Measurements from ENCODE around the gene SLC8A1. TPM values are rescaled to one million over a fixed set of nuclear protein-coding genes. Genes with fewer than 3 reads are reported as not detected.

SLC8A1 gene
- total RNA-seq, 1 experiment from 2014 or later = 0.43 TPM

DNA sequence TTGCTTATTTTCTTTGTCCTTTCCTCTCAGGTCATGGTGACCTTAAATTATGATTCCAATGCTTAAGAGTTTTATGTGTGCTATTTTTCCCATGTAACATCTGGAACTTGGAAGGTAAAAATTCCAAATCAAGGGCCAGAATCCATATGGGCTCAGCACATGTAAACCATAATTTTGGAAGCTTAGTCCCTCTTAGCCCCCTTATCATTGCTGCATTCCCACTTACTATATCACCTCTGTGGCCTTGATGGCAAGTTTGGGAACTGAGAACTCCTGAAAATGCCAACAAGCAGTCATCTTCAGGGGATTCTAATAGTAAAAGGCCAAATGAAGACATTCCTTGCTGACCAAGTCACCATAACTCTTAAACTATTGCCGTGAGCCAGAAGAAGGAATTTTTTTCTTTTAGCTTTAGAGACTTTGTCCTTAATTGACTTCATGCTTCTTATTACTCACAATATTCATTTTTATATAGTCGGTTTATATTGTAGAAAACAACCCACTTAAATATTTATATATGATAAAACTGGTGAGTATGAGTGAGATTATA lies 251.4 kb downstream of the SLC8A1 start:
- no peak overlapping the region for H3K27ac Mint-ChIP-seq (ENCODE audit: unreplicated experiment)
- POLR2A ChIA-PET = no interaction called here
- intact Hi-C loops (cut with micrococcal nuclease; ENCODE audit: unreplicated experiment) = no loop called here

DNA sequence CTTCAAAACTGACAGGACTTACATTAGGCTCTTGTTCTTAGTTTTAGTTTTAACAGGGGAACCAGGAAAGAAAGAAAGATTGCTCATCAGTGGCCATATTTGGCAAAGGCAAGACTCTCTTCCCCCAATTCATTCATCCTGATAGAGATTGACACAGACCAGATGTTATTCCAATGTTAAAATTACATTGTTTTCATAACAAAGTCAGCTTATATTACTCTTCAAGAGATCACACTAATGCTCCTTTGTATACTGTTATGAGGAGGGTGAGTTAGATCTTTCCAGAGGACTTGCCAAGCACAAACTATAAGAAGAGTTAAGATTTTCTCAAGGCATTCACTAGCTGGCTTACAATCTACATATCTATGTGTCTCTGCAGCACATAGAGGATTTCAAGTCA lies 252.1 kb downstream of the SLC8A1 start:
- TF ChIP-seq, protein P1, sequence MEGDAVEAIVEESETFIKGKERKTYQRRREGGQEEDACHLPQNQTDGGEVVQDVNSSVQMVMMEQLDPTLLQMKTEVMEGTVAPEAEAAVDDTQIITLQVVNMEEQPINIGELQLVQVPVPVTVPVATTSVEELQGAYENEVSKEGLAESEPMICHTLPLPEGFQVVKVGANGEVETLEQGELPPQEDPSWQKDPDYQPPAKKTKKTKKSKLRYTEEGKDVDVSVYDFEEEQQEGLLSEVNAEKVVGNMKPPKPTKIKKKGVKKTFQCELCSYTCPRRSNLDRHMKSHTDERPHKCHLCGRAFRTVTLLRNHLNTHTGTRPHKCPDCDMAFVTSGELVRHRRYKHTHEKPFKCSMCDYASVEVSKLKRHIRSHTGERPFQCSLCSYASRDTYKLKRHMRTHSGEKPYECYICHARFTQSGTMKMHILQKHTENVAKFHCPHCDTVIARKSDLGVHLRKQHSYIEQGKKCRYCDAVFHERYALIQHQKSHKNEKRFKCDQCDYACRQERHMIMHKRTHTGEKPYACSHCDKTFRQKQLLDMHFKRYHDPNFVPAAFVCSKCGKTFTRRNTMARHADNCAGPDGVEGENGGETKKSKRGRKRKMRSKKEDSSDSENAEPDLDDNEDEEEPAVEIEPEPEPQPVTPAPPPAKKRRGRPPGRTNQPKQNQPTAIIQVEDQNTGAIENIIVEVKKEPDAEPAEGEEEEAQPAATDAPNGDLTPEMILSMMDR (IDR thresholded peaks at IDR 0.05; ENCODE audit: insufficient read depth in 1 of 2, low read depth in 1 of 2, low read length in 1 of 2, severe bottlenecking in 1 of 2, unreplicated experiment in 1 of 2) = no peak
- H3K27ac Mint-ChIP-seq (ENCODE audit: unreplicated experiment) = no peak overlapping the region
- intact Hi-C loops (cut with micrococcal nuclease; ENCODE audit: unreplicated experiment) = no loop called here

More for the DNA sequence above, 251.4 kb downstream of the SLC8A1 start:
- Histone ChIP-seq H3K4me1 (no peaks in the 10 kb centered on the region), H3K9me3 (no peaks in the 10 kb centered on the region), H3K27me3 (replicated peaks; ENCODE audit: control insufficient read depth, insufficient read depth, low read length) (no peaks in the 10 kb centered on the region), H3K36me3 (ENCODE audit: control insufficient read depth, insufficient read depth, low read length) (no peaks in the 10 kb centered on the region), H3K4me3 (ENCODE audit: low read depth, low read length) (no peak overlapping the region)
- H3K27me3 Mint-ChIP-seq (ENCODE audit: insufficient read depth, unreplicated experiment) = no peaks in the 10 kb centered on the region
- TF ChIP-seq, protein P1 (IDR thresholded peaks at IDR 0.05; ENCODE audit: insufficient read depth in 1 of 2, low read depth in 1 of 2, low read length in 1 of 2, severe bottlenecking in 1 of 2, unreplicated experiment in 1 of 2) = no peak
- no peak for DNase-seq
- no peak overlapping the region for H3K4me3 Mint-ChIP-seq (ENCODE audit: unreplicated experiment)
- no peaks in the 10 kb centered on the region for H3K36me3 Mint-ChIP-seq (ENCODE audit: insufficient read depth, unreplicated experiment)
- no peaks in the 10 kb centered on the region for H3K4me1 Mint-ChIP-seq (ENCODE audit: low read depth, unreplicated experiment)
- BruUV-seq (replicated peaks) = no TSS peak
- CTCF ChIA-PET = no interaction called here
- H3K9me3 Mint-ChIP-seq (ENCODE audit: unreplicated experiment) = no peaks in the 10 kb centered on the region

DNA sequence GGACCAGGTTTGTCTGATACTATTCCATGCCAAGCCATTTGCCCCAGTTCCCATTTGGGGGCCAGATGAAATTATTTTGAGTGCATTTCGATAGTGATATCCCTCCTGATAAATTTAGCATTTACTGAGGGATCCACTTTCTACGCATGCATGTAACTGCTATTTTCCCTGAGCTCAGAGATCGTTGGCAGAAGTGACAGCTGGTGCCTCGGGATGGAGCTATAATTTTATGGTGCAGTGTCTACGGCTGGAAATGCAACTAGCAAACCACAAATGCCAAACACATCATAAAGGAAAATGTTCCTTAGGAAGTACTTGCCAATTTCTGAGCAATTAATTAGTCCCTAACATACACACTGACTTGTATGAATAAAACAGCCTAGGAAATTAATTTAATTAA lies 254.8 kb downstream of the SLC8A1 start:
- Mint-ChIP-seq H3K4me1 (ENCODE audit: low read depth, unreplicated experiment) (no peaks in the 10 kb centered on the region), H3K4me3 (ENCODE audit: unreplicated experiment) (no peak overlapping the region), H3K27ac (ENCODE audit: unreplicated experiment) (no peak overlapping the region), H3K9me3 (ENCODE audit: unreplicated experiment) (no peaks in the 10 kb centered on the region), H3K27me3 (ENCODE audit: insufficient read depth, unreplicated experiment) (peaks cover 2% of the 10 kb centered on the region), H3K36me3 (ENCODE audit: insufficient read depth, unreplicated experiment) (no peaks in the 10 kb centered on the region)
- intact Hi-C loops (cut with micrococcal nuclease; ENCODE audit: unreplicated experiment) = no loop called here
- ChIA-PET CTCF (no interaction called here), POLR2A (no interaction called here)
- H3K4me3 ChIP-seq (ENCODE audit: low read depth, low read length) = no peak overlapping the region
- no TSS peak for BruUV-seq (replicated peaks)
- no peaks in the 10 kb centered on the region for H3K36me3 ChIP-seq (ENCODE audit: control insufficient read depth, insufficient read depth, low read length)
- DNase-seq = no peak
- TF ChIP-seq, protein P1 (IDR thresholded peaks at IDR 0.05; ENCODE audit: insufficient read depth in 1 of 2, low read depth in 1 of 2, low read length in 1 of 2, severe bottlenecking in 1 of 2, unreplicated experiment in 1 of 2) = no peak
- no peaks in the 10 kb centered on the region; the same call in 1 of the 2 replicates for H3K4me1 ChIP-seq
- no peaks in the 10 kb centered on the region for H3K9me3 ChIP-seq
- no peaks in the 10 kb centered on the region for H3K27me3 ChIP-seq (replicated peaks; ENCODE audit: control insufficient read depth, insufficient read depth, low read length)

More for the DNA sequence above, 252.1 kb downstream of the SLC8A1 start:
- ChIA-PET POLR2A (no interaction called here), CTCF (no interaction called here)
- H3K4me1 Mint-ChIP-seq (ENCODE audit: low read depth, unreplicated experiment) = no peaks in the 10 kb centered on the region
- H3K4me3 ChIP-seq (ENCODE audit: low read depth, low read length) = no peak overlapping the region
- no peak overlapping the region for H3K4me3 Mint-ChIP-seq (ENCODE audit: unreplicated experiment)
- no peaks in the 10 kb centered on the region for H3K4me1 ChIP-seq
- H3K36me3 Mint-ChIP-seq (ENCODE audit: insufficient read depth, unreplicated experiment) = no peaks in the 10 kb centered on the region
- no peaks in the 10 kb centered on the region for H3K9me3 ChIP-seq
- no peaks in the 10 kb centered on the region for H3K36me3 ChIP-seq (ENCODE audit: control insufficient read depth, insufficient read depth, low read length)
- H3K27me3 Mint-ChIP-seq (ENCODE audit: insufficient read depth, unreplicated experiment) = no peaks in the 10 kb centered on the region
- no peaks in the 10 kb centered on the region for H3K27me3 ChIP-seq (replicated peaks; ENCODE audit: control insufficient read depth, insufficient read depth, low read length)
- no peaks in the 10 kb centered on the region for H3K9me3 Mint-ChIP-seq (ENCODE audit: unreplicated experiment)
- DNase-seq = no peak
- BruUV-seq (replicated peaks) = no TSS peak

Data from Caco-2 (cell line).